HT-29 (cell line): ENCODE data around the gene CABCOCO1. TPM values are rescaled to one million over a fixed set of nuclear protein-coding genes. Genes with fewer than 3 reads are reported as not detected.

Experiments
- DNase-seq: peaks from one replicate; pipeline ENCODE4 v3.0.0-alpha.2; 2015; ENCODE audit warnings: low spot score
- total RNA-seq: library from RNA; depleted of rRNA; stranded (reverse); fragments of >200 nt; shearing (Covaris generic); gene quantifications from 2 replicates; pipeline ENCODE4 v1.2.3, GENCODE V29; 2014; rRNA removed

CABCOCO1 gene
- total RNA-seq, 1 experiment from 2014 or later, result not detected

DNA sequence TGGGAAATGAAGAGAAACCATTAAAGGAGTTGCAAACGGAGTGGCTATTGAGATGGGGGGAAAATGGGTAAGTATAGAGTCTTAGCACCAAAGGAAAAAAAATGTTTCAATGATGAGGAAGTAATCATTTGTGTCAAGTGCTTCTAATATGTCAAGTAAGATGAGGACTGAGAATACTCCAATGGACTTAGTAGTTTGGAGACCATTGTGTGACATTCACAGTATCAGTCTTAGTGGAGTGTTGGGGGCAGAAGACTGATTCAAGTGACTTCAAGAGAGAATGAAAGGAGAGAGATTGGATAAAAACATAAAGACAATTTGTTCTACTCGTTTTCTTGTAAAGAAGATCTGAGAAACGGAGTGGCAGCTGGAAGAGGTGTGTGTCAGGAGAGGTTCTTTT, 150.2 kb downstream of the CABCOCO1 start:
- DNase-seq, result no peak

DNA sequence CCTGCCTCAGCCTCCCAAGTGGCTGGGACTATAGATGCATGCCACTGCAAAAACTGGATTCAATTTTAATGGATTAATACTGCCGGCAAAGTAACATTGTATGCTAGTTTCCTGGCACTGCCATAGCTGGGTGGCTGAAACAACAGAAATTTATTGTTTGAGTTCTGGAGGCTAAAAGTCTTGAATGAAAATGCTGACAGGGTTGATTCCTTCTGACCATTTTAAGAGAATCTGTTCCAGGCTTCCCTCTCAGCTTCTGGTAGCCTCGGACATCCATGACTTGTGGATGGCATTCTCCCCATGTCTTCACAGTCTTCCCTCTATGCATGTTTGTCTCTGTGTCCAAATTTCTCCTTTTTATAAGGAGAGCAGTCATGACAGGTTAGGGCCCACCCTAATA, 151.4 kb downstream of the CABCOCO1 start:
- no peak for DNase-seq

DNA sequence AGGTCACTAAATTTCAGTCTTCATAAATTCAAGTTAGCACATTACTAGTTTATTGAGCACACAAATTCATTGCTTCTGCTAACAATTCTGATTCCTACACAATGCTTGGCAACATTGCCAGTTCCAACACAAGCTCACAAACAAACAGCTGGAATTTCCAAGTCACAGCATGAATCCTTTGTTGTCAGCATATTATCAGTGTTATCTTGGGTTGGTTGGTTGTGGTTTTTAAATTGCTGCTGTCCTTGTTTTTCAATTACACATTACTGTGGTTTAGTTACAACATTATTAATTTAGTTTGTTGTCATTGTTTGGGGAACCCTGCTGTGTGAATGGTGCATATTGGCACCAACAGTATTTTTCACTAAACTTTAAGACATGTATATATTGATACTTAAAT, 152.8 kb downstream of the CABCOCO1 start:
- DNase-seq, result no peak

Other genes starting within 250 kb of the CABCOCO1 start
- gene TMEM26, start 209.5 kb upstream of the CABCOCO1 start, total RNA-seq, result not detected in 2 replicates
- 16.9 and 18.9 TPM in 2 replicates for gene ARID5B, start 238.8 kb downstream of the CABCOCO1 start, total RNA-seq